ENCODE measurements around the gene TAC1.

DNA sequence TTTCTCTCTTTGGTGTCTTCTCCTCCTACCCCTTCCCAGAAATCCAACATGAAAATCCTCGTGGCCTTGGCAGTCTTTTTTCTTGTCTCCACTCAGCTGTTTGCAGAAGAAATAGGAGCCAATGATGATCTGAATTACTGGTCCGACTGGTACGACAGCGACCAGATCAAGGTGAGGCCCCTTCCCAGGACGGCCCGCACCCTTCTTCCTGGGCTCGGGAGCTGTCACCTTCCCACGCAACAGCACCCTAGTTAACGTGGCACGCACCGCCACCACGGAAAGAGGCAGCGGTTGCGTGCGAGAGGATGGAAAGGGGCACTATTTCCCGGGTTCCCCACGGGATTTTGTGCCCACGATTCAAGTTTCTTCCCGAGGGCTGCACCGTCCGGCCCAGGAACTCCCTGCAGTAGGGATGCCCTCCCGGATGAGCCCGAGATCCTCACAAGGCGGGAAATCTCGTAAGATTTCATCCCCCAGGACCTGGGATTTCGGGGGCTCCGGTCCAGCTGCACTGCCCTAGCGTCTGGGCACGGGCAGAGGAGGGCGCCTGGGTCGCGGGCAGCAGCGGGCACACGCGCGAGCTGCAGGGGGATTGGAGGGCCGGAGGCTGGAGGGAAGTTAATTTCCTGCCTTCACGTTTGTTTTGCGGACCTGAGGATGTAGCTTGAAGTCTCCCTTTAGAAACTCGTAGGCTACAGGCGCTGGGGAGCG lies 834 bp downstream of the TAC1 start:
- TF ChIP-seq, protein P1, sequence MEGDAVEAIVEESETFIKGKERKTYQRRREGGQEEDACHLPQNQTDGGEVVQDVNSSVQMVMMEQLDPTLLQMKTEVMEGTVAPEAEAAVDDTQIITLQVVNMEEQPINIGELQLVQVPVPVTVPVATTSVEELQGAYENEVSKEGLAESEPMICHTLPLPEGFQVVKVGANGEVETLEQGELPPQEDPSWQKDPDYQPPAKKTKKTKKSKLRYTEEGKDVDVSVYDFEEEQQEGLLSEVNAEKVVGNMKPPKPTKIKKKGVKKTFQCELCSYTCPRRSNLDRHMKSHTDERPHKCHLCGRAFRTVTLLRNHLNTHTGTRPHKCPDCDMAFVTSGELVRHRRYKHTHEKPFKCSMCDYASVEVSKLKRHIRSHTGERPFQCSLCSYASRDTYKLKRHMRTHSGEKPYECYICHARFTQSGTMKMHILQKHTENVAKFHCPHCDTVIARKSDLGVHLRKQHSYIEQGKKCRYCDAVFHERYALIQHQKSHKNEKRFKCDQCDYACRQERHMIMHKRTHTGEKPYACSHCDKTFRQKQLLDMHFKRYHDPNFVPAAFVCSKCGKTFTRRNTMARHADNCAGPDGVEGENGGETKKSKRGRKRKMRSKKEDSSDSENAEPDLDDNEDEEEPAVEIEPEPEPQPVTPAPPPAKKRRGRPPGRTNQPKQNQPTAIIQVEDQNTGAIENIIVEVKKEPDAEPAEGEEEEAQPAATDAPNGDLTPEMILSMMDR (conservative IDR thresholded peaks at IDR 0.05) = no peak
- no peak for TF ChIP-seq EZH2 (IDR thresholded peaks at IDR 0.05; ENCODE audit: low read depth)

All from PC-9 (cell line).